Lower leg skin (tissue), 3 donors: ENCODE measurements around the gene FASTK.

Source experiments
- CTCF ChIP-seq, 3 donors: fragments of 450-650 bp; IDR thresholded peaks; one replicate each; pipeline ENCODE4 v1.5.1; 2016; ENCODE audit warnings: antibody characterized with exemption in 3 of 3, mild to moderate bottlenecking in 3 of 3, moderate library complexity in 2 of 3
- POLR2A ChIP-seq, 2 donors: fragments of 450-650 bp; IDR thresholded peaks; one replicate each; pipeline ENCODE4 v1.6.1; 2016 to 2017; ENCODE audit warnings: antibody characterized with exemption in 2 of 2, mild to moderate bottlenecking in 1 of 2, moderate library complexity in 1 of 2

GRCh38 chr7:151123158-151123821 is 42.7 kb upstream of the FASTK start:
- TF ChIP-seq CTCF (IDR thresholded peaks at IDR 0.05) (no peak), POLR2A (IDR thresholded peaks at IDR 0.05) (no peak)
